Duodenal mucosa (tissue), 2 donors: ENCODE measurements around the gene ASRGL1.

Experiments
- H3K27ac ChIP-seq: one replicate; pipeline ENCODE4 v1.7.0; 2013; ENCODE audit warnings: low read depth, low read length
- H3K27me3 ChIP-seq, 2 donors: one replicate each; pipeline ENCODE4 v1.7.0; 2013; ENCODE audit warnings: low read length in 2 of 2, control low read depth in 1 of 2; ENCODE audit not compliant: insufficient read depth in 2 of 2, control insufficient read depth in 1 of 2
- H3K36me3 ChIP-seq, 2 donors: one replicate each; pipeline ENCODE4 v1.7.0; 2013; ENCODE audit warnings: low read length in 2 of 2, control low read depth in 1 of 2; ENCODE audit not compliant: insufficient read depth in 2 of 2, control insufficient read depth in 1 of 2
- H3K4me1 ChIP-seq, 2 donors: one replicate each; pipeline ENCODE4 v1.7.0; 2013; ENCODE audit warnings: low read length in 2 of 2, control low read depth in 1 of 2; ENCODE audit not compliant: insufficient read depth in 2 of 2, control insufficient read depth in 1 of 2
- H3K4me3 ChIP-seq, 2 donors: one replicate each; pipeline ENCODE4 v1.7.0; 2013; ENCODE audit warnings: low read length in 2 of 2, low read depth in 1 of 2
- H3K9ac ChIP-seq, 2 donors: one replicate each; pipeline ENCODE4 v1.7.0; 2013; ENCODE audit warnings: low read length in 2 of 2, low read depth in 1 of 2
- H3K9me3 ChIP-seq, 2 donors: one replicate each; pipeline ENCODE4 v1.7.0; 2013; ENCODE audit warnings: low read length in 2 of 2, control low read depth in 1 of 2; ENCODE audit not compliant: control insufficient read depth in 1 of 2

ASRGL1 gene

DNA sequence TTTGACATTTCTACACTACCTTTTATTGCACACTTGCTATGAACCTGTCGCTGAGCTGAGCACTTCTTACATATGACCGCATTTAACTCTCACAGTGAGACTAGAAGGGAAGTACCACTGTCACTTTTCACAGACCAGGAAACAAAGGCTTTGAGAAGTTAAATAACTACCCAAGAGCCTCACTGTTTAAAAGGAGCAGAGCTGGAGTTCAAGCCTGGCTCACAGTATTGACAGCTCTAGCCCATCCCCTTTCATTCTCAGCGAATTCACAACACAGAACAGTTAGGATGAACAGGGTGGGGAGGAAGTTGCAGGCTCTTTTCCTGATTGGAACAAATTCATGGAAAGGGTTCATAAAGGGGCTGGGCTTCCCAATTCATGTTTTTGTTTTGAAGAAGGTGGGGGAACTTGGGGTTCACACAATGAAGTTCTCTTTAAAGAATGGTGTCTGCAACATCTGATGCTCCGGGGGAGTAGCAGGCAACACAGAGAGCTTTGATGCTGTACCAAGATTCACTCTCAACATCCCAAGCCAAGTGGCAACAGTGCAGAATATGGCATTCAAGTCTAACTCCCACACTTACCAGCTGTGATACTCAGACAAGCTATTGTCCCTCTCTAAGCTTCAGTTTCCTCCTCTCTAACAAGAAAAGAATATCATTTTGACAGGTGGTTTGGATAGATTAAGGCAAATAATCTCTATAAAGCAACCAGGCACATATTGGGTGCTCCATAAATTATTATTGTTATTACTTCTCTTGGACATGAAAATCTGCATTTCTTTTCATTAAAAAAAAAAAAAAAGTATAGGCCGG is 98.8 kb downstream of the ASRGL1 start:
- no peaks in the 10 kb centered on the region for H3K27me3 ChIP-seq
- no peak overlapping the region for H3K9ac ChIP-seq
- no peaks in the 10 kb centered on the region for H3K36me3 ChIP-seq
- H3K9me3 ChIP-seq, result no peaks in the 10 kb centered on the region
- peaks cover 39 to 45% of the 10 kb centered on the region in 2 donors for H3K4me1 ChIP-seq
- no peak overlapping the region for H3K27ac ChIP-seq
- no peak overlapping the region for H3K4me3 ChIP-seq

DNA sequence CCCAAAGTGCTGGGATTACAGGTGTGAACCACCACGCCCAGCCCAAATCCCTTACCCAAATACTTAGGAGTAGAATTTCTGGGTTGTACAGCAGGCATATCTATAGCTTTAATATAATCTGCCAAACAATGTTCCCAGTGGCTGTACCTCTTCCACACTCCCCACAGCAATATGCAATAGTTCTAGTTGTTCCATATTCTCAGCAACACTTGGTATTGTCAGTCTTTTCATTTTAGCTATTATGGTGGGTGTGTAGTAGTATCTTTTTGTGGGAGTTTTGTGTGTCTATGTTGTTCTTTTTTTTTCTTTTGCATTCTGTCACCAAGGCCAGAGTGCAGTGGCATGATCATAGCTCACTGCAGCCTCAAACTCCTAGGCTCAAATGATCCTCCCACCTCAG is 100.4 kb downstream of the ASRGL1 start:
- no peak overlapping the region for H3K4me3 ChIP-seq
- no peak overlapping the region for H3K27ac ChIP-seq
- peaks cover 25 to 30% of the 10 kb centered on the region in 2 donors for H3K4me1 ChIP-seq
- no peak overlapping the region for H3K9ac ChIP-seq
- H3K36me3 ChIP-seq, result no peaks in the 10 kb centered on the region
- H3K9me3 ChIP-seq, result no peaks in the 10 kb centered on the region
- H3K27me3 ChIP-seq, result no peaks in the 10 kb centered on the region

DNA sequence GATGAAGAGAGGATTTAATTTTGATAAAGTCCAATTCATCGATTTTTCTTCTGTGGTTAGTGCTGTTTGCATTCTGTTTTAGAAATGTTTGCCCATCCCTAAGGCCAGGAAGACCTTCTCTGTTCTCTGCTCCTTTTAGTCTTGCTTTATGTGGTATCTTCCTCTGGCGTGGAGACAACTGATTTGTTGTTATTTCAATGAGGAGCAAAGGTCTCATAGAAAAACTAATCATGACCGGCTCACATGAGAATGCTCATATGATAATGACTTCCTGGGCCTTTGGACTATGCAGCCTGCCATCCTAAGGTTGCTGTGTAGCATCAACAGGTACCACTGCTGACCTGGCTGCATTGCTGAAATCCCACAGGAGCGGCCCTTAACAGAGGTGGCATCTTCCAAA is 101.4 kb downstream of the ASRGL1 start:
- H3K27me3 ChIP-seq, result no peaks in the 10 kb centered on the region
- H3K36me3 ChIP-seq, result no peaks in the 10 kb centered on the region

DNA sequence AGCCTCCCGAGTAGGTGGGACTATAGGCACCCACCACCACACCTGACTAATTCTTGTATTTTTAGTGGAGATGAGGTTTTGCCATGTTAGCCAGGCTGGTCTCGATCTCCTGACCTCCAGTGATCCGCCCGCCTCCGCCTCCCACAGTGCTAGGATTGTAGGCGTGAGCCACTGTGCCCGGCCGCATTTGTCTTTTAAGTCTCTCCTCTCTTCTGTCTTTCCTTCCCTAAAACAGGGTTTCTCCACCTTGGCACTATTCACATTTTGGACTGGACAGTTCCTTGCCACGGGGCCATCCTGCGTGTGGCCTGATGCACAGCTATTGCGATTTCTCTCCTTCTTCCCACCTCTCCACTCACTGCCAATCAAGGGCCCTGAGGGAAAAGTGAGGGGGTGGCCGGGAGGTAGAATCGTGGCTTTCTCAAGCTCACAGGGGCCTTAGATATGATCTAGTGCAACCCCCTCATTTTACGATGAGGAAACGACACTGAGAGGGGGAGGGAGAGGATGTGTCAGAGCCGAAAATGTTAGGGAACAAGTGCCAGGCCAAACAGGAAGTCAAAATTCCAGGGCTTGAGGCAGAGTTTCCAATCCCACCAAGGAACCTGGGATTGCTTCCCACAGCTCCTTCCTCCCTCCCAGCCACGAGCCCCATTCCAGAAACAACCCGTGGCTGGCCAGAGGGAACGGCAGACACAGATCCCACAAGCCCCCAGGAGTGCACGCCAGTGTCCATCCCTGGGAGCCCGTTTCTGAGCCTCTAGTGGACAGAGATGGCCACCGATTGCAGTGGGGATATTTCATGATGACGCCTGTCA is 102.7 kb downstream of the ASRGL1 start:
- no peaks in the 10 kb centered on the region for H3K36me3 ChIP-seq
- H3K27ac ChIP-seq, result no peak overlapping the region
- H3K9me3 ChIP-seq, result no peaks in the 10 kb centered on the region
- H3K4me3 ChIP-seq, result no peak overlapping the region
- peaks cover 24 to 27% of the 10 kb centered on the region in 2 donors for H3K4me1 ChIP-seq
- no peaks in the 10 kb centered on the region for H3K27me3 ChIP-seq
- H3K9ac ChIP-seq, result no peak overlapping the region

More for the DNA sequence above, 101.4 kb downstream of the ASRGL1 start:
- Histone ChIP-seq H3K27ac (no peak overlapping the region), H3K9ac (no peak overlapping the region), H3K9me3 (no peaks in the 10 kb centered on the region), H3K4me3 (no peak overlapping the region), H3K4me1 (peaks cover 19 to 20% of the 10 kb centered on the region in 2 donors)
